GOT3 (cell line): ENCODE results near the gene OTOF.

Experiments used
- DNase-seq: peaks from one replicate; lab custom pipeline; 2025; ENCODE audit warnings: mixed read lengths; lab: John Stamatoyannopoulos, UW

Gene OTOF

DNA sequence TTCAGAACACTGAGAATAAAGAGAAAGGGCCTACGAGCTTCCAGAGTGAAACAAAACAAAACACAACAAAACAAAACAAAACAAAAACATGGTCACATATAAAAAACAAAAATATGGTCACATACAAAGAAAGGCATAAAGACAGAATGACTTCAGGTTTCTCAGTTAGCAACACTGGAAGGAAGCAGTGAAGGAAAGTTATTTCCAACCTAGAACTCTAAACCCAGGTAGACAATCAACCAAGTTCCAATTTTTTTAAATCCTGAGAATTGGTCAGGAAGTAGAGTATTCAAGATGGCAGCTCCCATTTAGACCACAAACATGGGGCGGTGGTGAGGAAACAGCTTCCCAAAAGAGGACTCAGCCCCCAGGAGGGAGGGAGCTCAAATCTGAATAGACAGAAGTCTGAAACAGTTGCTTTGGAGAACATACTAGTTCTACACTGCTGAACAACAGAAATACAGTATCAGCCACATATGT is 67.1 kb downstream of the OTOF start:
- no peak for DNase-seq

DNA sequence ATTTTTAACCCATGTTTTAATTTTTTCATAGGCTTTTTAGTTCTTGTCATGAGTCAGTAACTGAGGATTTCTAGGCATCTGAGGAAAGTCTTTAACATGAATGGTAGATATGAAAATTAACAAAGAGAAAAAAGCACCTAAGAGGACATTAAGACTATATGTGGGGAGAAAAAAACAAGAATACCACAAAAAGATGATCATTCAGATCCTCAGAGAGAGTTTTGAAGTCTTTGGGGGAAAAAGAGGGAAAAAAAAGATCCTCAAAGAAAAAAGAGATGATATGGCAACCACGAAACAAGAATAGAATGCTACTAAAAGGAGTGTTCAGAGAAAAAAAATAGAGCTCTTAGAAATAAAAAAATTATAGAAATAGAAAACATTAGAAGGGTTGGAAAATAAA is 68.1 kb downstream of the OTOF start:
- no peak for DNase-seq

DNA sequence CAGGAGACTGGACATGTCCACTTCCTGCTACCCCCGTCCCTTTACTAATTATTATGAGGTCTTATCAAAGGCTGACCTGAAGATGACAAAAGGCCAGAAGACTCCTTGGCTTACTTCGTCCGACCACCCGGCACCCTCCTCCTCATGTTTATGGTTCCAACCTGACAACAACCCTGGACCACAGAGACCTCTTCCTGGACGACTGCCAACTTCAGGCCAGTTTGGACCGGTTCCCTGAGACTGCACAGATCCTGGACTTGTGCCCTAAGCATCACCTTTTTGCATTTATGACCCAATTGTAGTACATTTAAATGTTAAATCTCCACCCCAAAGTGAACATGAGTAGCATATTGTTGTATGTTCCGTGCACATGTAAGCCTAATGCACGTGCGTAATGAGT is 70.4 kb downstream of the OTOF start:
- DNase-seq: no peak
